GM12878 (cell line): ENCODE data around the gene SMPDL3A. TPM values are rescaled to one million over a fixed set of nuclear protein-coding genes. Genes with fewer than 3 reads are reported as not detected.
A peak's percentile ranks its signal among the peaks of the same experiment; 100 is the strongest.

ENCODE experiments used
- ATAC-seq: fragments of 200-7000 bp; cut with Tn5 transposase; 3 replicates; pipeline ENCODE4 v1.9.1; 2020; ENCODE audit warnings: mild to moderate bottlenecking, moderate library complexity
- BruUV-seq: library from RNA; stranded (reverse); fragments of 400-500 nt; replicated peaks from 2 replicates; lab custom pipeline; 2021; lab: Mats Ljungman, UMichigan
- CTCF ChIA-PET: fragments of 300-600 bp; sonication (Branson Sonifier 250); formaldehyde crosslinking; extraction: SDS; loops from one replicate; lab custom pipeline; 2021; ENCODE audit warnings: inconsistent platforms; lab: Yijun Ruan, JAX
- POLR2A ChIA-PET: fragments of 350-600 bp; formaldehyde crosslinking; extraction: SDS; loops from one replicate; lab custom pipeline; 2021; ENCODE audit warnings: inconsistent platforms; lab: Charles Lee
- RAD21 ChIA-PET: fragments of 300-600 bp; sonication (Branson Sonifier 250); formaldehyde crosslinking; loops from one replicate; lab custom pipeline; 2023; ENCODE audit warnings: antibody characterized with exemption; ENCODE audit not compliant: unreplicated experiment; lab: Charles Lee
- SMC1A ChIA-PET: fragments of 300-600 bp; sonication (Branson Sonifier 250); formaldehyde crosslinking; loops from one replicate; lab custom pipeline; 2023; ENCODE audit not compliant: unreplicated experiment, uncharacterized antibody; lab: Charles Lee
- DNase-seq: peaks from one replicate; pipeline ENCODE4 v3.0.0-alpha.2; 2011; ENCODE audit warnings: low read depth, low spot score
- FAIRE-seq: peaks from 3 replicates; lab custom pipeline; 2011; peaks lifted over from hg19 to GRCh38; lab: Jason Lieb, UNC
- H2AFZ ChIP-seq: 2 replicates; pipeline ENCODE4 v1.6.0; 2011; ENCODE audit warnings: low read depth, low read length, control low read depth; ENCODE audit not compliant: control insufficient read depth
- H3K27ac ChIP-seq: 2 replicates; pipeline ENCODE4 v1.5.1; 2011; ENCODE audit warnings: control low read depth; ENCODE audit not compliant: control insufficient read depth, insufficient read depth
- H3K27me3 ChIP-seq, 2 experiments: replicated peaks in 1 of 2; 2 replicates each; pipeline versions ENCODE4 v1.6.0 to v1.6.1; 2011; ENCODE audit warnings: low read length in 1 of 2; ENCODE audit not compliant: control insufficient read depth in 2 of 2, insufficient read depth in 2 of 2
- H3K36me3 ChIP-seq, 2 experiments: 2 replicates each; pipeline ENCODE4 v1.5.1; 2011; ENCODE audit warnings: low read length in 1 of 2; ENCODE audit not compliant: control insufficient read depth in 2 of 2, insufficient read depth in 2 of 2
- H3K4me1 ChIP-seq: 2 replicates; pipeline ENCODE4 v1.6.1; 2011; ENCODE audit warnings: mild to moderate bottlenecking, low read length, moderate library complexity, mixed read lengths; ENCODE audit not compliant: control insufficient read depth, insufficient read depth
- H3K4me2 ChIP-seq: 2 replicates; pipeline ENCODE4 v1.6.0; 2011; ENCODE audit warnings: control low read depth; ENCODE audit not compliant: control insufficient read depth, insufficient read depth
- H3K4me3 ChIP-seq: fragments of 200-600 bp; sonication (generic); 2 replicates; pipeline ENCODE4 v1.5.1; 2016
- H3K79me2 ChIP-seq: 2 replicates; pipeline ENCODE4 v1.6.0; 2011; ENCODE audit warnings: low read length; ENCODE audit not compliant: control insufficient read depth, insufficient read depth
- H3K9ac ChIP-seq: 2 replicates; pipeline ENCODE4 v1.8.0; 2011; ENCODE audit warnings: low read length, control low read depth, mixed read lengths; ENCODE audit not compliant: control insufficient read depth, insufficient read depth
- H3K9me3 ChIP-seq: replicated peaks from 3 replicates; pipeline ENCODE4 v1.5.1; 2011; ENCODE audit warnings: mild to moderate bottlenecking, low read length; ENCODE audit not compliant: control insufficient read depth, insufficient read depth
- H4K20me1 ChIP-seq: 2 replicates; pipeline ENCODE4 v1.6.0; 2011; ENCODE audit not compliant: control insufficient read depth, insufficient read depth
- JUNB ChIP-seq: IDR thresholded peaks from 2 replicates; pipeline ENCODE4 v1.6.1; 2016; ENCODE audit warnings: antibody characterized with exemption, mild to moderate bottlenecking
- NFYA ChIP-seq: IDR thresholded peaks from 2 replicates; pipeline ENCODE4 v1.6.1; 2011; ENCODE audit warnings: low read depth, mild to moderate bottlenecking, low read length, improper control_type of control experiment, borderline replicate concordance
- RELA ChIP-seq: fragments of 450-650 bp; IDR thresholded peaks from 2 replicates; pipeline ENCODE4 v1.8.0; 2014; ENCODE audit warnings: borderline replicate concordance; ENCODE audit not compliant: partially characterized antibody
- SIN3A ChIP-seq: IDR thresholded peaks from 2 replicates; pipeline ENCODE4 v1.6.1; 2012; ENCODE audit warnings: low read depth, low read length, improper control_type of control experiment
- SIX5 ChIP-seq: IDR thresholded peaks from 2 replicates; pipeline ENCODE4 v1.6.1; 2011; ENCODE audit warnings: mild to moderate bottlenecking, low read depth, low read length, moderate library complexity; ENCODE audit not compliant: severe bottlenecking
- SMAD5 ChIP-seq: IDR thresholded peaks from 2 replicates; pipeline ENCODE4 v1.6.1; 2016; ENCODE audit warnings: antibody characterized with exemption, low read depth
- ZNF687 ChIP-seq: fragments of 450-650 bp; IDR thresholded peaks from 2 replicates; pipeline ENCODE4 v1.6.1; 2017; ENCODE audit warnings: mild to moderate bottlenecking, moderate library complexity
- WGBS: methylation state at CpG from one replicate; pipeline ENCODE4 v1.1.6; 2016; ENCODE audit warnings: low lambda C conversion rate; ENCODE audit not compliant: insufficient replicate concordance, insufficient coverage; ENCODE audit errors: missing lambda C conversion rate; 5-methylcytosine and 5-hydroxymethylcytosine counted together
- in situ Hi-C: fragments of 300-500 bp; cut with MboI; formaldehyde crosslinking; loops from 9 replicates; pipeline ENCODE4 v1.14.3; 2018; ENCODE audit warnings: mixed read lengths
- intact Hi-C: fragments of 100-400 bp; cut with micrococcal nuclease; formaldehyde crosslinking; loops from one replicate; pipeline ENCODE4 v1.14.2; 2022; ENCODE audit not compliant: unreplicated experiment
- polyA plus RNA-seq, 11 experiments: library from polyadenylated mRNA; depleted of rRNA in 4 of 11; unstranded in 6 of 11; stranded (reverse) in 5 of 11; fragments of >200 nt; fragmentation: Nextera tagmentation in 4 of 11; fragmentation: Illumina TruSeq in 1 of 11; extraction: Ambion mirVana in 4 of 11; extraction: Trizol in 1 of 11; gene quantifications; 1 replicate in 1 of 11; 2 replicates in 10 of 11; pipeline versions ENCODE4 v1.2.1 to v1.2.3, GENCODE V29; 2011 to 2016; ENCODE audit warnings: inconsistent platforms in 2 of 11, missing spikeins in 2 of 11, low read depth in 1 of 11
- total RNA-seq, 4 experiments: library from RNA; depleted of rRNA in 3 of 4; stranded (reverse); fragments of >200 nt in 3 of 4; fragmentation: Illumina TruSeq in 1 of 4; extraction: Trizol in 1 of 4; gene quantifications; 2 replicates each; pipeline versions ENCODE4 v1.2.1 to v1.2.3, GENCODE V29; 2013 to 2021
- TF ChIP-seq, protein P1 (sequence below): IDR thresholded peaks from 2 replicates; pipeline ENCODE4 v1.6.1; 2011; ENCODE audit warnings: borderline replicate concordance, low read depth, mild to moderate bottlenecking, moderate library complexity, low read length; ENCODE audit not compliant: insufficient read depth, poor library complexity, severe bottlenecking
- TF ChIP-seq, protein P2 (sequence below): fragments of 450-650 bp; formaldehyde crosslinking; IDR thresholded peaks from 2 replicates; pipeline ENCODE4 v1.4.0; 2022; ENCODE audit warnings: mild to moderate bottlenecking, moderate library complexity

SMPDL3A gene
- total and polyA plus RNA-seq, 10 of the 15 experiments (the other 5 are each of a cell fraction or from before 2014, with no cell fraction given): 0.05 to 0.91 (median 0.09) TPM; not detected in 3

DNA sequence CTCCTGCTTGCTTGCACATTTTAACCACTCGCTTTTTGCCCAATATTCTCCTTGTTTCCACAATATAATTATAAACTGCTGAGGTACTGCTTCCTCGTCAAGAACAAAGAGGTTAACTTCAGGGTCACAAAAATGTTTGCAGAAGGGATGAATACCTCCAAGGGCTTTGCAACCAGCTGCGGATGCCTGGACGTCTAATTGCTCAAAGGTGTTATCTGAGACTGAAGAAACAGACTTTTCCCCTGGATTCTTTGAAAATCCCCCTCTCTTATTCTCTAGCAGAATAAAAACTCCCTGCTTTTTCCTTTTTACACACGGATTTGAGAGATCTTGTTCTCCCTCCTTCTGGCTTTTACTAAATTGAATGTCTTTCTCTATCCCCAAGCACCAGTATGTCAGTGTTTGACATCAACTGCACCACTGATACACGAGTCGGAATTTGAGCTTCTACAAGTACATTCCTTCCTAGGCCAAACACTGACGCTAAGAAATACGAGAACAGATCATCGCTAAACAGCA lies 336 bp upstream of the SMPDL3A start:
- RAD21 ChIA-PET: interaction anchor here (0.9 to 7.9 kb wide), 10 partner anchors 9 to 58 kb away, joined by 3 to 57 read pairs (median 7); partner anchors contain the start of gene FABP7
- 13% methylated on average over 10 of the region's 10 CpGs for WGBS
- SMC1A ChIA-PET: interaction anchor here (0.6 to 8.2 kb wide), 14 partner anchors 10 to 58 kb away, joined by 3 to 98 read pairs (median 5); no protein-coding TSS in a partner anchor
- POLR2A ChIA-PET: interaction anchor here (0.5 to 4.2 kb wide), 6 partner anchors 9 to 36 kb away, joined by 3 to 15 read pairs (median 6); partner anchors contain the start of gene FABP7
- peak; percentile 59 for FAIRE-seq
- CTCF ChIA-PET: interaction anchor here (0.9 to 6.8 kb wide), 8 partner anchors 9 to 297 kb away, joined by 3 to 52 read pairs (median 20); partner anchors contain the start of gene FABP7
- H3K27me3 ChIP-seq: peaks cover 7 to 16% of the 10 kb centered on the region in 2 experiments
- peak overlapping the region; percentile 48; the same call in 1 of the 2 replicates for H2AFZ ChIP-seq
- no peak for DNase-seq
- BruUV-seq: no TSS peak
- in situ Hi-C loops: no loop called here
- peak overlapping the region; percentile 8; the same call in 1 of the 2 replicates for H3K9ac ChIP-seq
- peak overlapping the region; percentile 17; the same call in 1 of the 2 replicates for H3K4me2 ChIP-seq
- no peak overlapping the region for H3K4me3 ChIP-seq
- no peak overlapping the region for H3K27ac ChIP-seq
- no peak for ATAC-seq
- H3K36me3 ChIP-seq: no peaks in the 10 kb centered on the region
- no peaks in the 10 kb centered on the region for H4K20me1 ChIP-seq
- H3K79me2 ChIP-seq: no peaks in the 10 kb centered on the region
- no peaks in the 10 kb centered on the region for H3K9me3 ChIP-seq
- no peaks in the 10 kb centered on the region for H3K4me1 ChIP-seq
- intact Hi-C loops: no loop called here
- TF ChIP-seq, protein P1, sequence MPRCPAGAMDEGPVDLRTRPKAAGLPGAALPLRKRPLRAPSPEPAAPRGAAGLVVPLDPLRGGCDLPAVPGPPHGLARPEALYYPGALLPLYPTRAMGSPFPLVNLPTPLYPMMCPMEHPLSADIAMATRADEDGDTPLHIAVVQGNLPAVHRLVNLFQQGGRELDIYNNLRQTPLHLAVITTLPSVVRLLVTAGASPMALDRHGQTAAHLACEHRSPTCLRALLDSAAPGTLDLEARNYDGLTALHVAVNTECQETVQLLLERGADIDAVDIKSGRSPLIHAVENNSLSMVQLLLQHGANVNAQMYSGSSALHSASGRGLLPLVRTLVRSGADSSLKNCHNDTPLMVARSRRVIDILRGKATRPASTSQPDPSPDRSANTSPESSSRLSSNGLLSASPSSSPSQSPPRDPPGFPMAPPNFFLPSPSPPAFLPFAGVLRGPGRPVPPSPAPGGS: no peak
- no peak for TF ChIP-seq NFYA
- TF ChIP-seq RELA: no peak
- TF ChIP-seq JUNB: no peak
- TF ChIP-seq SMAD5: no peak
- TF ChIP-seq, protein P2, sequence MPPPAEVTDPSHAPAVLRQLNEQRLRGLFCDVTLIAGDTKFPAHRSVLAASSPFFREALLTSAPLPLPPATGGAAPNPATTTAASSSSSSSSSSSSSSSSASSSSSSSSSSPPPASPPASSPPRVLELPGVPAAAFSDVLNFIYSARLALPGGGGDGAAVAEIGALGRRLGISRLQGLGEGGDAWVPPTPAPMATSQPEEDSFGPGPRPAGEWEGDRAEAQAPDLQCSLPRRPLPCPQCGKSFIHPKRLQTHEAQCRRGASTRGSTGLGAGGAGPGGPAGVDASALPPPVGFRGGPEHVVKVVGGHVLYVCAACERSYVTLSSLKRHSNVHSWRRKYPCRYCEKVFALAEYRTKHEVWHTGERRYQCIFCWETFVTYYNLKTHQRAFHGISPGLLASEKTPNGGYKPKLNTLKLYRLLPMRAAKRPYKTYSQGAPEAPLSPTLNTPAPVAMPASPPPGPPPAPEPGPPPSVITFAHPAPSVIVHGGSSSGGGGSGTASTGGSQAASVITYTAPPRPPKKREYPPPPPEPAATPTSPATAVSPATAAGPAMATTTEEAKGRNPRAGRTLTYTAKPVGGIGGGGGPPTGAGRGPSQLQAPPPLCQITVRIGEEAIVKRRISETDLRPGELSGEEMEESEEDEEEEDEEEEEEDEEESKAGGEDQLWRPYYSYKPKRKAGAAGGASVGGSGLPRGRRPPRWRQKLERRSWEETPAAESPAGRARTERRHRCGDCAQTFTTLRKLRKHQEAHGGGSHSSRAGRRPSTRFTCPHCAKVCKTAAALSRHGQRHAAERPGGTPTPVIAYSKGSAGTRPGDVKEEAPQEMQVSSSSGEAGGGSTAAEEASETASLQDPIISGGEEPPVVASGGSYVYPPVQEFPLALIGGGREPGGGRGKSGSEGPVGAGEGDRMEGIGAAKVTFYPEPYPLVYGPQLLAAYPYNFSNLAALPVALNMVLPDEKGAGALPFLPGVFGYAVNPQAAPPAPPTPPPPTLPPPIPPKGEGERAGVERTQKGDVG (CRISPR knock-in tag): no peak
- no peak for TF ChIP-seq ZNF687
- TF ChIP-seq SIN3A: no peak
- no peak for TF ChIP-seq SIX5
